Testis (tissue), 2 donors: ENCODE results near the gene SLC16A8.

Source experiments
- POLR2A ChIP-seq: fragments of 450-650 bp; IDR thresholded peaks from one replicate; pipeline ENCODE4 v1.6.1; 2017; ENCODE audit warnings: antibody characterized with exemption, mild to moderate bottlenecking, moderate library complexity
- TF ChIP-seq, protein P1 (sequence below), 3 experiments: fragments of 450-650 bp in 2 of 3; fragments of 200-600 bp in 1 of 3; sonication (generic) in 1 of 3; IDR thresholded peaks; one replicate each; pipeline ENCODE4 v1.5.1; 2016 to 2019; ENCODE audit warnings: antibody characterized with exemption in 3 of 3, mild to moderate bottlenecking in 2 of 3, moderate library complexity in 1 of 3

DNA sequence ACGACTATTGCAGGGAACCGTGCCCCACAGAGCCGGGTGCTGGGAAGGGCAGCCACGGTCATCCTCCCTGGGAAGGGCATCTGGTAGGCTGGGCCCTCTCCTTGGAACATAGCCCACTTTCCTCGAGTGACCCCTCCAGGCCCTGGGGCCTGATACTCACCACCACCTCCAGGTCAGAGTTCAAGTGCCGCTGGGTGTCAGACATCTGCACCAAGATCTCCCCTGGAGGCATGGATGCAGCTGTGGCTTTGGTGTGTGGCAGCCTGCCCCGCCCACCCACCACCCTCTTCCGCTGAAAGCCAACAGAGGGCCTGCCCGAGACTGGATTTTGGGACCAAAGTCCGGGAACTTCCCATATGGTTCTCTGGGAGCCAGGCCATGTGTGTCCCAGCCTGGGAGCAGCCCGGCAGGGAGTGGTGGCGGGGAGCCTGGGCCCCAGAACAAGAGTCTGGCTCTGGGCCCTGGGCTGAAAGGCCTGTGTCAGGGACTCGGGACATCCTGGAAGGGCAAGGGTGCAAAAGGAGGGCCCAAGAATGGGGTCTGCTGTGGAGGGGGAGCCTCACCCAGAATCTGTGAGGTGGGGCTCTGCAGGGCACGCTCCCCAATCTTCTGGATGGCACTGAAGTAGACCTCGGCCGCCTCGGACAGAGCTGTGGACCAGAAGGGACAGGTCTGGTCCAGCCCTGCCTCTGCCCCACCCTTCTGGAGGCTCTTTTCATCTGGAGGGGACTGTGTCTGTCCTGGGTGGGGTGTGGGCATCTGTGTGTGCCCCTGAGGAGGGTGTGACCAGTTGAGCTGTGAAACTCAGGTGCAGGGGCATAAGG lies 23.9 kb upstream of the SLC16A8 start:
- no peak for TF ChIP-seq POLR2A
- TF ChIP-seq, protein P1, sequence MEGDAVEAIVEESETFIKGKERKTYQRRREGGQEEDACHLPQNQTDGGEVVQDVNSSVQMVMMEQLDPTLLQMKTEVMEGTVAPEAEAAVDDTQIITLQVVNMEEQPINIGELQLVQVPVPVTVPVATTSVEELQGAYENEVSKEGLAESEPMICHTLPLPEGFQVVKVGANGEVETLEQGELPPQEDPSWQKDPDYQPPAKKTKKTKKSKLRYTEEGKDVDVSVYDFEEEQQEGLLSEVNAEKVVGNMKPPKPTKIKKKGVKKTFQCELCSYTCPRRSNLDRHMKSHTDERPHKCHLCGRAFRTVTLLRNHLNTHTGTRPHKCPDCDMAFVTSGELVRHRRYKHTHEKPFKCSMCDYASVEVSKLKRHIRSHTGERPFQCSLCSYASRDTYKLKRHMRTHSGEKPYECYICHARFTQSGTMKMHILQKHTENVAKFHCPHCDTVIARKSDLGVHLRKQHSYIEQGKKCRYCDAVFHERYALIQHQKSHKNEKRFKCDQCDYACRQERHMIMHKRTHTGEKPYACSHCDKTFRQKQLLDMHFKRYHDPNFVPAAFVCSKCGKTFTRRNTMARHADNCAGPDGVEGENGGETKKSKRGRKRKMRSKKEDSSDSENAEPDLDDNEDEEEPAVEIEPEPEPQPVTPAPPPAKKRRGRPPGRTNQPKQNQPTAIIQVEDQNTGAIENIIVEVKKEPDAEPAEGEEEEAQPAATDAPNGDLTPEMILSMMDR (IDR thresholded peaks at IDR 0.05) = no peak
